H1 (cell line): ENCODE results near the gene GUCY2D. TPM values are rescaled to one million over a fixed set of nuclear protein-coding genes. Genes with fewer than 3 reads are reported as not detected.

Experiments used
- JUN ChIP-seq: IDR thresholded peaks from 2 replicates; pipeline ENCODE4 v1.6.1; 2011; ENCODE audit warnings: low read depth, mild to moderate bottlenecking, improper control_type of control experiment, low read length
- polyA plus RNA-seq, 7 experiments: library from polyadenylated mRNA; depleted of rRNA in 3 of 7; stranded (reverse) in 5 of 7; unstranded in 2 of 7; fragments of >200 nt in 5 of 7; fragments of 200-250 nt in 2 of 7; gene quantifications; 1 replicate in 5 of 7; 2 replicates in 1 of 7; 4 replicates in 1 of 7; pipeline versions ENCODE4 v1.2.1 to v1.2.3, GENCODE V29; 2011 to 2013; ENCODE audit warnings: missing spikeins in 2 of 7, mixed read lengths in 2 of 7
- total RNA-seq: library from RNA; stranded (reverse); fragmentation: NEBNext Ultra II Directional; extraction: Animal tissue kit (Norgen Biotek cat#: 25700); gene quantifications from 2 replicates; pipeline ENCODE4 v1.2.1, GENCODE V29; 2021

The GUCY2D gene
- total and polyA plus RNA-seq, 2 of the 8 experiments (the other 6 are each of a cell fraction or from before 2014, with no cell fraction given): 0.20 to 0.48 TPM

DNA sequence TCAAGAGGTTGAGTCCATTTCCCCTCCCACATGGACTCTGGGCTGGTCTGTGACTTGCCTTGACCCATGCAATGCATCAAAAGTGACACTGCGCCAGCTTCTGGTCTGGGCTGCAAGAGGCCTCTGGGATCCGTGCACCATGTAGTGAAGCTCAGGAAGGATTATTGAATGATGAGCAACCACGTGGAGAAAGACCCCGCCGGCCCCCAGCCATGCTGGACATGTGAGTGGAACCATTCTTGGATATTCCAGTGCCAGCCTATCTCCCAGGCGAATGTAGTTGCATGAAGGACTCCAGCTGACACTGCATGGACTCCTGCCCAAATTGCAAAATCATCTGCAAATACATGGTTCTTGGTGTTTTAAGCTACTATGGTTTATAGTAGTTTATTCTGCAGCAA is 28.8 kb downstream of the GUCY2D start (continued):
- TF ChIP-seq JUN: no peak
